GM08714 (cell line): ENCODE data around the gene HMGA1.
"Not testable (repeated sequence)": the region's sequence is repeated elsewhere in the genome, so short reads cannot be mapped to it uniquely, and the experiment has no call there.

Experiments
- H3K4me3 ChIP-seq: fragments of 200-500 bp; sonication (Bioruptor generic); 2 replicates; pipeline ENCODE4 v1.5.1; 2014; ENCODE audit warnings: mild to moderate bottlenecking, low read length, inconsistent platforms
- ZNF274 ChIP-seq: IDR thresholded peaks from 2 replicates; pipeline ENCODE4 v1.6.1; 2012; ENCODE audit warnings: mild to moderate bottlenecking, low read depth, low read length

HMGA1 gene

DNA sequence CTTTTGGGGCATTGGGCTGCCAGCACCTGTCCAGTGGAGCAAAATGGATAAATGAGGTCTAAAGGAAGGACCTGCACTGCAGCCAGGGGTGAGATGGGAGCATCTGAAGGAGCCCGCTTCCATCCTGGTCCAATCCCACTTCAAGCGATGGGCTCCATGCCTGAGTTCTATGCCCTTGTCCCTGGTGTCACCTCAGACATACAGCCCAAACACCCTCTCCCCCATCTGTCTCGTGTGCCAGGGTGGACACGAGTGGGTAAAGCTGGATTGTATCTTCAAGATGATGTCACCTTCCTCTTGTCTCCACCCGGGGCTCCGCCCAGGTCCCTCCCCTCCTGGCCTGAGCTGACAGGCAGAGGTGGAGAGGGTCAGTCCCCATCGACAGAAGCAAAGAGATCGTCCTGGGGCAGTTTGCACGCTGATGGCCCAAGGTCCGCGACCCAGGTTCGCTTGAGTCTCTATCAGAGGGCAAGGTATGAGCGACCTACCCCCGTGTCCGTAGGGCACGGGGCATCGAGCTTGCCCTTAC is 11.6 kb downstream of the HMGA1 start:
- TF ChIP-seq ZNF274: no peak
- H3K4me3 ChIP-seq: peak overlapping the region; percentile 72

DNA sequence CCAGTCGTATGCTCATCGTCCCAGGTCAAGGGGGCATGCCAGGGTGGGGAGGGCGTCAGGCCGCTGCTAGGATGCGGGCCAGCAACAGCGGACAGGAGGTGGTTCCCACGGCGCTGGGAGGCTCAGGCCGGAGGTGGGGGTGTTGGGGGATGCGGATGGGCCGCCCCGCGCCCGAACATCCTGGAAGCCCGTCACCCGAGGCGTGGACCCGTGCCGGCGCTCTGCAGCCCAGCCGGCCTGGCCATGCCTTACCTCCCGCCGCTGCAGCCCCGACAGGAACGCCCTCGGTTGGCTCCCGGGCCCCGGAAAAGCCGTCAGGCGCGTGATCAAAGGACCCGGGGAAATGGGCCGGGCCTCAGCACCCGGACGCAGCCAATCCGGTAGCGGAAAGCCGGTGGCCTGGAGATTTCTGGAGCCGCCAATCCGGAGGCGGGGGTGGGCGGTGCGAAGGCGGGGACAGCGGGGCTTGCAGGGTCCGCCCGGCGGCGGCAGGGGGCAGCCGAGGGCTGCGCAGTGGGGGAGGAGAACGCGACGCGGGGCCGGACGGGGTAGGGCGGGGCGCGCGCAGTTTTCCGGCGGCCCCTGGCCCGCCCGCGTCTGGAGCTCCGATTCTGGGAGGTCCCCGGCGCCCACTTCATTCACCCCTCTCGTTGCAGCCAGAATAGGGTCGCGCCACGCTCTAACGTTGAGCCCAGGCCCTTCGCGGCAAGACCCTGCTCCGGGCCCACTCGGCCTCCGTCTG is 12.2 kb downstream of the HMGA1 start, which contains the start of gene SMIM29:
Gene SMIM29, minus strand, starts transcription at position 280 of the 742 bp plus-strand sequence. CDS start 1,215 bp downstream, outside the sequence.
- peak within 1 kb of the TSS; percentile 74 for H3K4me3 ChIP-seq
- no peak for TF ChIP-seq ZNF274

DNA sequence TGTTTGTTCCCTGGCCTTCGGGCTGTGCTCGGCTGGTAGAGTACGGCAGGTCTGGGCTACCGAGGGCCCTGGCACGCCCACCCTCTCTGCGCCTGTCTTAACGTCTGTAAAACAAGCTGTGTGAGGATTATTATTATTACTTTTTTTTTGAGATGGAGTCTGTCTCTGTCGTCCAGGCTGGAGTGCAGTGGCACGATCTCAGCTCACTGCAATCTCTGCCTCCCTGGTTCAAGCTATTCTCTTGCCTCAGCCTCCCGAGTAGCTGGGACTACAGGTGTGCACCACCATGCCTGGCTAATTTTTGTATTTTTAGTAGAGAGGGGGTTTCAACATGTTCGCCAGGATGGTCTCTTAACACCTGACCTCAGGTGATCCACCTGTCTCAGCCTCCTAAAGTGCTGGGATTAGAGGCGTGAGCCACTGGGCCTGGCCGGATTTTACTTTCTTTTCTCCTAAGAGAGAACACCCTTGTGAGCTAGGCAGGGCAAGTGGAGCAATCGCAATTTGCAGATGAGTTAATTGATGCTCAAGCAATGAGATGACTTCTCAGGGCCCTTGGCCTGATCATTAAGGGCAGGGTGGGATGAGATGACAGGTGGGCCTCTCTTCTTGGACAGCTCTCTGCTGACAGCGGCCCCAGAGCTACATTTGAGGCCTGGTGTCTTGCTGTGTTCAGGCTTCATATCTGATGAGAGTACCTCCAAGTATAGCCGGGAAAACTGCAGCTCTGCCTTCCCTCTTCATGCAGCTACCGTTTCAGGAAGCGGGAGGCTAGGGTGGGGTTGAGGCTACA is 13.0 kb downstream of the HMGA1 start:
- H3K4me3 ChIP-seq: peak overlapping the region; percentile 74; the same call in 1 of the 2 replicates
- no peak for TF ChIP-seq ZNF274

DNA sequence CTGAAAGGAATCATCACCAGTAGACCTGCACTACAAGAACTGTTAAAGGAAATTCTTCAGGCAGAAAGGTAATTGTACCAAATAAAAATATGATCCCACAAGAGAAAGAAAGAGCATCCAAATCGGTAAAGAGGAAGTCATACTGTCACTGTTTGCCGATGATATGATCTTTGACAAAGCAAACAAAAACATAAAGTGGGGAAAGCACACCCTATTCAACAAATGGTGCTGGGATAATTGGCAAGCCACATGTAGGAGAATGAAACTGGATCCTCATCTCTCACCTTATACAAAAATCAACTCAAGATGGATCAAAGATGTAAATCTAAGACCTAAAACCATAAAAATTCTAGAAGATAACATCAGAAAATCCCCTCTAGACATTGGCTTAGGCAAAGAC is 15.7 kb downstream of the HMGA1 start:
- not testable (repeated sequence) for H3K4me3 ChIP-seq

DNA sequence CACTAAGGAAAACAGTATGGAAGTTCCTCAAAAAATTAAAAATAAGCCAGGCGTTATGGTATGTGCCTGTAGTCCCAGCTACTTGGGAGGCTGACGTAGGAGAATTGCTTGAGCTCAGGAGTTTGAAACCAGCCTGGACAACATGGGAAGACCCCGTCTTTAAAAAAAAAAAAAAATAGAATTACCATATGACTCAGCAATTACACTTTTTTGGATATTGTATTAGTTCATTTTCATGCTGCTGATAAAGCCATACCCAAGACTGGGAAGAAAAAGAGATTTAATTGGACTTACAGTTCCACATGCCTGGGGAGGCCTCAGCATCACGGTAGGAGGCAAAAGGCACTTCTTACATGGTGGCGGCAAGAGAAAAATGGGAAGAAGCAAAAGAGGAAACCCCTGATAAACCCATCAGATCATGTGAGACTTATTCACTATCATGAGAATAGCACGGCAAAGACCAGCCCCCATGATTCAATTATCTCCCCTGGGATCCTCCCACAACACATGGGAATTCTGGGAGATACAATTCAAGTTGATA is 22.9 kb downstream of the HMGA1 start:
- no peak for TF ChIP-seq ZNF274

DNA sequence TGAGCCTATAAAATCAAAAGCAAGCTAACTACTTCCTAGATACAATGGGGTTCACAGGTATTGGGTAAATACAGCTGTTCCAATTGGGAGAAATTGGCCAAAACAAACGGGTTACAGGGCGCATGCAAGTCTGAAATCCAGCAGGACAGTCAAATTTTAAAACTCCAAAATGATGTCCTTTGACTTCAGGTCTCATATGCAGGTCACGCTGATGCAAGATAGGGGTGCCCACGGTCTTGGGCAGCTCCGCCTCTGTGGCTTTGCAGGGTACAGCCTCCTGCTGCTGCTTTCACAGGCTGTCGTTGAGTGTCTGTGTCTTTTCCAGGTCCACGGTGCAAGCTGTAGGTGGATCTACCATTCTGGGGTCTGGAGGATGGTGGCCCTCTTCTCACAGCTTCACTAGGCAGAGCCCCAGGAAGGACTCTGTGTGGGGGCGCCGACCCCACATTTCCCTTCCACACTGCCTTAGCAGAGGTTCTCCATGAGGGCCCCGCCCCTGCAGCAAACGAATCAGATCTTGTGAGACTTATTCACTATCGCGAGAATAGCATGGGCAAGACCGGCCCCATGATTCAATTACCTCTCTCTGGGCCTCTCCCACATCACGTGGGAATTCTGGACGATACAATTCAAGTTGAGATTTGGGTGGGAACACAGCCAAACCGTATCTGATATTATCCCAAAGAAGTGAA is 24.0 kb downstream of the HMGA1 start:
- no peak overlapping the region for H3K4me3 ChIP-seq
- TF ChIP-seq ZNF274: no peak

More for the DNA sequence above, 22.9 kb downstream of the HMGA1 start:
- no peak overlapping the region for H3K4me3 ChIP-seq

DNA sequence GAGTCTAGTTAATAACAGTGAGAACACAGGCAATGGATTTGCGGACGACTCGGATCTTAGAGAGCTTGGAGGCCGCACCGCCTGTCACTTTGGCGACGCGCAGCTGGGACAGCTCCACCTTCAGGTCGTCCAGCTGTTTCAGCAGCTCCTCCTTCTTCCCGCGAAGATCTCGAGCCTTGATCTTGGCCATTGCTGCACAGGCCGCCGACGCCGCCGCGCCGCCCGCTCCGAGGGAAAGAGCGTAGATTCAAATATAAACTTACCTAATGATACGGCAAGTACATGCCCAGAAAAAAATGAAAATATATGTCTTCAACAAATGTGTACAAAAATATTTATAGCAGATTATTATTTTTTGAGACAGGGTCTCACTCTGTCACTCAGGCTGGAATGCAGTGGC is 26.8 kb downstream of the HMGA1 start:
- H3K4me3 ChIP-seq: not testable (repeated sequence)

DNA sequence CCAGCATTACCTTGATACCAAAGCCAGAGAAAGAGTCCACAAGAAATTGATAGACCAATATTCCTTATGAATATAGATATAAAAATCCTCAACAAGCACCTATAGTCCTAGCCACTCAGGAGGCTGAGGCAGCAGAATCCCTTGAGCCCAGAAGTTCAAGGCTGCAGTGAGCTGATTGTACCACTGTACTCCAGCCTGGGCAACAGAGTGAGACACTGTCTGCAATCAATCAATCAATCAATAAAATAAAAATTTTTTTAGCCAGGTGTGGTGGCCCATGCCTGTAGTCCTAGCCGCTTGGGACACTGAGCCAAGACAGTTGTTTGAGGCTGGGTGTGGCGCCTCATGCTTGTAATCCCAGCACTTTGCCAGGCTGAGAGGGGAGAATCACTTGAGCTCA is 31.1 kb downstream of the HMGA1 start:
- TF ChIP-seq ZNF274: no peak
- no peak overlapping the region for H3K4me3 ChIP-seq

DNA sequence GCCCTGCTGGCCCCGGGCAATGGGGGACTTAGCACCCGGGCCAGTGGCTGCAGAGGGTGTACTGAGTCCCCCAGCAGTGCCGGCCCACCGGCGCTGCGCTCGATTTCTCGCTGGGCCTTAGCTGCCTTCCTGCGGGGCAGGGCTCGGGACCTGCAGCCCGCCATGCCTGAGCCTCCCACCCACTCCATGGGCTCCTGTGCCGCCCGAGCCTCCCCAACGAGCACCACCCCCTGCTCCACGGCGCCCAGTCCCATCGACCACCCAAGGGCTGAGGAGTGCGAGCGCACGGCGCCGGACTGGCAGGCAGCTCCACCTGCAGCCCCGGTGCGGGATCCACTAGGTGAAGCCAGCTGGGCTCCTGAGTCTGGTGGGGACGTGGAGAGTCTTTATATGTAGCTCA is 32.5 kb downstream of the HMGA1 start:
- H3K4me3 ChIP-seq: not testable (repeated sequence)

DNA sequence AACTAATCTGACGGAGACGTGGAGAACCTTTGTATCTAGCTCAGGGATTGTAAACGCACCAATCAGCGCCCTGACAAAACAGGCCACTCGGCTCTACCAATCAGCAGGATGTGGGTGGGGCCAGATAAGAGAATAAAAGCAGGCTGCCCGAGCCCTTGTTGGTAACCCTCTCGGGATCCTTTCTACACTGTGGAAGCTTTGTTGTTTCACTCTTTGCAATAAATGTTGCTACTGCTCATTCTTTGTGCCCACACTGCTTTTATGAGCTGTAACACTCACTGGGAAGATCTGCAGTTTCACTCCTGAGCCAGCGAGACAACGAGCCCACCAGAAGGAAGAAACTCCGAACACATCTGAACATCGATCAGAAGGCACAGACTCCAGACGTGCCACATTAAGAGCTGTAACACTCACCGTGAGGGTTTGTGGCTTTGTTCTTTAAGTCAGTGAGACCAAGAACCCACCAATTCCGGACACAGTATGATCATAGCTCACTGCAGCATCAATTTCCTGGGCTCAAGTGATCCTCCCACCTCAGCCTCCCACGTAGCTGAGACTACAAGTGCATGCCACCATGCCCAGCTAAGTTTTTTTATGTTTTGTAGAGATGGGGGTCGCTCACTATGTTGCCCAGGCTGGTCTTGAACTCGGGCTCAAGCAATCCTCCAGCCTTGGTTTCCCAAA is 33.1 kb downstream of the HMGA1 start:
- not testable (repeated sequence) for H3K4me3 ChIP-seq

DNA sequence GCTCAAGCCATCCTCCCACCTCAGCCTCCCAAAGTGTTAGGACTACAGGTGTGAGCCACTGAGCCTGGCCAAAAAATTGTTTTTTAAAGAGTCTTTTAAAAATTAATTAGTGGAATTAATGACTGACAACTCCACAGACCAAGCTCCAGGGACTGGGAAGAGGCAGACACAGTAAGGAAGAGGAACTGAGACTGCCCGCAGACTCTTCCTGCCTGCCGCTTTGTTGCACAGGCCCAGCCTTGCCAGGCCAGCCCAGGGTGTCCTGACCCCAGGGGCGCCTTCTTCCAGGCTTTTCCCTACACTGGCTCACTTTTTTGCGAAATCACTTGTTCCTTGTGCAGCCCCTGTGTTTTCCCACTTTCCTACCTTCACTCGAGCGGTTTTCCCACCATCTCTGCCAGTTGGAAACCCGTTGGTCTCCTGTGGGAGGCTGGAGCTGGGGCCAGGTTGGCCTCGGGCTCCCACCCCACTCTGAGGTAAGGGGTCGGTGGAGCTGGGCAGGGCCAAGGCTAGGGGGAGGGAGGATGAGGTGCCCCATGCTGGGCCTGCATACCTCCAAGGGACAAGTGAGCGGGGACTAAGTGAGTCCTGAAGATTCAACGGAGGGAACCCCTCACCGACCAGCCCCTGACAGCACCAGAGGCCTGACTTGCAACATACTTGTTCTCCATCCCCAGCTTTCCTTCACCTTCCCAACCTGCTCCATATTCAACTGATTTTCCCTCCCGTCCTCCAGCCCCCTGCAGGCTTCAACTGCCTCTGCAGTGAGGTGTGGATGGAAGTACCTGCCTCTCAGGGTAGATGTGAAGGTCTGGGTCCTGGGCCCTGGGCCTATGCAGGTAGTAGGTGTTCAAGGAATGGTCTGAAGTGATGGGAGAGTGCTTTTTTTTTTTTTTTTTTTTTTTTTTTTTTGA is 35.6 kb downstream of the HMGA1 start:
- TF ChIP-seq ZNF274: no peak

DNA sequence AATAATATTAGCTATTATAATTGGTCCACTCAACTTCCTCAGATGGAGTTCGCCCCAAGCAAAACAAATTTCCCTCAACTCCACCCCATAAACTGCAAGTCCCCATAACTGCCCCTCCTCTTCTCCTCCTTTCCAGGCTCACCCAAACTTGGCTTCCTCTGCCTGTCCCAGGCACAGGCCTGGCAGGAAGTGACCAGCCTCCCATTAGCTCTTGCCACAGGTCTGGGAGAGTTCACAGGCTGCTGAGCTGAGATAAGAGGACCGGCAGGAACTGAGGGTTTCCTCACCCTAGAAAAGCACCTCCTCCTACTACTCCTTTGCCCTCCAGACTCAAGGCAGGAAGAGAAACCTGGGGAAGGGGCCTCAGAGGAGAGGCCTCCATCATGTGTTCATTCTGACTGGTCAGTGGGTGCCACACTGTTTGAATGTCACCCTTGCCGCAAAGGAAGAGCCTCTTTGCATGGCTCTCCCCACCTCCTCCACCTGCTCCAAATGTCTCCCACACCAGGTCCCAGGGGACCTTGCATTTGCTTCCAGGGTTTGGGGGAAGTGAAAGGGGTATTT is 36.7 kb downstream of the HMGA1 start:
- TF ChIP-seq ZNF274: no peak
- H3K4me3 ChIP-seq: no peak overlapping the region

More for the DNA sequence above, 35.6 kb downstream of the HMGA1 start:
- no peak overlapping the region for H3K4me3 ChIP-seq

DNA sequence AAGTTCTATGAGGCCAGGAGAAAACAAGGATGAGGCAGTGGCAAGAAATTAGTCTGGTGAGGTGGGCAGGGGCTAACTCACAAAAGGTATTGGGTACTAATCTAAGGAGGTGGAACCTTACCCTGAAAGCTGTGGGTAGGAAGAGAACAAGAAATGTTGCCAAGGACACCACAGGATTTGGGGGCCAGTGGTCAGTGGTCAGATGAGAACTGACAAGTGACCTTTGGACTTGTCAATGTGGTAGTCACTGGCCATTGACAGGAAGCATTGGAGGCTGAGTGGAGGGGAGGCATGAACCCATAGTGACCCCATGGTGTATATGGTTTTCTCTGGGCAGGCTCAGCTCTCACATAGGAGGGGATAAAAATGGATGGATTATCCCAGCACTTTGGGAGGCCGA is 37.5 kb downstream of the HMGA1 start:
- H3K4me3 ChIP-seq: no peak overlapping the region
- TF ChIP-seq ZNF274: no peak
